Stimulated activated CD4-positive, alpha-beta T cell treated with anti-CD3 and anti-CD28 coated beads, Interleukin-12 subunit alpha, Interleukin-12 subunit beta, amount 100 ng/mL, for 48 hours (primary cell): Measurements from ENCODE around the gene RAB3IP.
"Not testable (repeated sequence)": the region's sequence is repeated elsewhere in the genome, so short reads cannot be mapped to it uniquely, and the experiment has no call there.

ENCODE experiments used
- DNase-seq, 3 donors: peaks; one replicate each; pipeline ENCODE4 v3.0.0-alpha.2; 2020; ENCODE audit warnings: low read depth in 2 of 3, low spot score in 1 of 3

The RAB3IP gene

GRCh38 chr12:69834147-69834546, 95.5 kb downstream of the RAB3IP start:
- no peak for DNase-seq

GRCh38 chr12:69834576-69834975, 95.9 kb downstream of the RAB3IP start:
- no peak for DNase-seq

GRCh38 chr12:69835081-69835480, 96.4 kb downstream of the RAB3IP start:
- DNase-seq = no peak

GRCh38 chr12:69836015-69836414, 97.4 kb downstream of the RAB3IP start:
- no peak for DNase-seq

- DNase-seq = no peak
Measured at GRCh38 chr12:69837191-69837590, 98.5 kb downstream of the RAB3IP start.

- no peak for DNase-seq
Measured at GRCh38 chr12:69837657-69838415, 99.2 kb downstream of the RAB3IP start.

GRCh38 chr12:69840727-69841126, 102.1 kb downstream of the RAB3IP start:
- DNase-seq = no peak

- no peak for DNase-seq
Measured at GRCh38 chr12:69843608-69844007, 104.9 kb downstream of the RAB3IP start.

GRCh38 chr12:69844416-69844815, 105.8 kb downstream of the RAB3IP start:
- no peak for DNase-seq

- no peak for DNase-seq
Measured at GRCh38 chr12:69844836-69845235, 106.2 kb downstream of the RAB3IP start.

GRCh38 chr12:69846976-69847375, 108.3 kb downstream of the RAB3IP start:
- no peak for DNase-seq

- no peak for DNase-seq
Measured at GRCh38 chr12:69851976-69852375, 113.3 kb downstream of the RAB3IP start.

GRCh38 chr12:69853176-69853961, 114.7 kb downstream of the RAB3IP start:
- not testable (repeated sequence) for DNase-seq

GRCh38 chr12:69866698-69867097, 128.0 kb downstream of the RAB3IP start:
- DNase-seq = no peak

GRCh38 chr12:69868695-69869094, 130.0 kb downstream of the RAB3IP start:
- DNase-seq = no peak

- no peak for DNase-seq
Measured at GRCh38 chr12:69872804-69873203, 134.1 kb downstream of the RAB3IP start.
